Measurements from ENCODE around the gene CARHSP1.

Gene CARHSP1

DNA sequence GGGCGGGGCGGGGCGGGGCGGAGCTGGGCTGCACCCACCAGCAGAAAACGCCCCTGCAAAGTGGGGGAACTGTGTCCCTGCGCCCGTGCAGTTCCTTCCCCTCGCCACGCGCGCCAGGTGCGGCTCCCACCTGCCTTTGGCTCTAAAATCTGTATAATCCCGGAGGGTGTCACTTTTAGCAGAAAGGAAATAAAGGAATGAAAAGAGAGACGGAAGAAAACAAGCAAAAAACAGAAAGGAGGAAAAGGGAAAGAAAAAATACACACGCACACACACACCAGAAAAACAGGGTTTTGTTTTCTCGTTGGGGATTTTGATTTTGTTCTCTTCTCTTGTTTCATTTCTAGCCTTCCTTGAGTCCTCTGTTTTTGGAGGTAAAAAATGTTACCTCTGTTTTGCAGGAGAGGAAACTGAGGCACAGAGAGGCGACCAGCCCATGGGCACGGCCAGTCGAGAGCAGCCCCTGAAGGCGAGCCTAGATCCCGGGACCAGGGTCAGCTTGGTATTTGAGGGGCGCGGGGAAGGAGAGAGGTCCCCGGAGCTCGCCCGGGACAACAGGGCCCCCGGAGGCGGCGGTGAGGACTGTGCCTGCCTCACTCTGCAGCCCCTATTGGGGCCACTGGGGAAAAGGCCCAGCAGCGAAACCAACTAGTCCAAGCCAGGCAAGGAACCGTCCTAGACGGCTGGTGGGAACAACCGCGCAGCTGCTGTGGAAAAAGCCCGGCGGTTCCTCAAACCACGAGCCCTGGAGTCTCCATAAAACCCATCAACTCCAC lies 594 bp upstream of the CARHSP1 start:
- peak; percentile 29 for DNase-seq

DNA sequence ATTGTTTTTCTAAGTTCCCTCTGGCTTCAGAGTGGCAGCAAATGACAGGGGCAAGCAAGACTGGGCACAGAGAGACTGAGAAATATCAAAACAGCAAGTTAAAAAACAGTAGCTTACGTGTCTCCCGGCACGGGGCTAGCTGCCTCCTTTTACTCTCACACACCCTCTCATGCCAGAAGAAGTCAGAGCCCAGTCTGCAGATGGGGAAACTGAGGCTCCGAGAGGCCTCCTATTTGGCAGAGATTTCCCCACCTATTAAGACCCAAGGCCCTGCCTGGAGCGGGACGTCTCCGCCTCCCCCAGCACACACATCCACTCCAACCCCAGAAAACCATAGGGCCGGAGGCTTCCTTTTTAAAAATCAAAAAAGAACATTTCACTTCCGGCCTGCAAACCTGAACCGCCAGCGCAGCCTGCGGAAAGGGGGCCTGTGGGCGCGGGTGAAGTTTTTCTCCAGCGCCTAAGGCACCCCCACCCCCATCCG lies 832 bp downstream of the CARHSP1 start:
- no peak for DNase-seq

GRCh38 chr16:8867216-8867931 lies 1.4 kb downstream of the CARHSP1 start:
- peak; percentile 77 for DNase-seq

DNA sequence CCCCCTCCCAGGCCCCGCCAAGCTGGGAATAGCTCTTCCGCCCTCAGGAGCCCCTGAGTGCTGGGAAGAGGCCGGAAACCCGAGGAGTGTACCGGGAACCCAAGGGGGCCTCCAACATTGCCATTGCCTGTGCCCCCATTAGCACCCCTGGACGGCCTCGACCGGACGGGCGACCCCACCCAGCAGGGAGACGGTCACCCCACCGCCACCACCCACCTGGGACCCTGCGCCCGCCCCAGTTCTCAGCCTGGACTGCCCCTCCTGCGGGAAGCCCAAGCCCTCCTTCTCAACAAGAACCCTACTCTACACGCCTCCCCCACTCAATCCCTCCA lies 2.0 kb downstream of the CARHSP1 start:
- DNase-seq: no peak

- peak; percentile 88 for DNase-seq
These were observed 2.5 kb downstream of the CARHSP1 start for GRCh38 chr16:8866118-8866883.

- no peak for DNase-seq
These were observed 3.5 kb downstream of the CARHSP1 start for GRCh38 chr16:8865145-8865882.

DNA sequence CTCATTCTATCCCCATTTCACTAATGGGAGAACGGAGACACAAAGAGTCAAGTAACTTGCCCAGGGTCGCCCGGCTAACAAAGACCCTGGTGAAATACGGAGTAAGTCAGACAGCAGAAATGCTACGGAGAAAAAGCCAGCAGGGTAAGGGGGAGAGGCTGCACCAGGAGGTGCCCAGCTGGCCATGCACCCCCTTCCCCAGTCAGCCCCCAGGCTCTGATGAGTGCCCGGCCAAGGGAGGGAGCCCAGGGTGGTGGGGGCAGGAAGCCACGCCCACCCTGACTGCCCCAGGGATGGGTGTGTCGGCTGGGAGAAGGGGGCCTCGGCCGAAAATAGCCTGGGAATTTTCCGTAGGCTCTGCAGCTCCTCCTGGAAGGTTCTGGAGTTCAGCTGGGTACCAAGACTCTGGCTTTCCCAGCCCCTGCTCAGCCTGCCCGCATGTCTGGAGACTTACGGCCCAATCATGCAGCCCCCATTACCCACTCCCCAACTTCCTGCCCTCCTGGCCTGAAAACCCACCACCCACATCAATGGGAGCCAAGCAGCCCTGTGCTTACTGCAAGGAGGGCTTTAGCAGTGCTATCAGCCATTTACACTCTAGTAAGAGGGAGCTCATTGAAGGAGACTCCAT lies 4.2 kb downstream of the CARHSP1 start:
- no peak for DNase-seq

GRCh38 chr16:8863594-8864424 lies 5.0 kb downstream of the CARHSP1 start:
- peak; percentile 40 for DNase-seq

DNA sequence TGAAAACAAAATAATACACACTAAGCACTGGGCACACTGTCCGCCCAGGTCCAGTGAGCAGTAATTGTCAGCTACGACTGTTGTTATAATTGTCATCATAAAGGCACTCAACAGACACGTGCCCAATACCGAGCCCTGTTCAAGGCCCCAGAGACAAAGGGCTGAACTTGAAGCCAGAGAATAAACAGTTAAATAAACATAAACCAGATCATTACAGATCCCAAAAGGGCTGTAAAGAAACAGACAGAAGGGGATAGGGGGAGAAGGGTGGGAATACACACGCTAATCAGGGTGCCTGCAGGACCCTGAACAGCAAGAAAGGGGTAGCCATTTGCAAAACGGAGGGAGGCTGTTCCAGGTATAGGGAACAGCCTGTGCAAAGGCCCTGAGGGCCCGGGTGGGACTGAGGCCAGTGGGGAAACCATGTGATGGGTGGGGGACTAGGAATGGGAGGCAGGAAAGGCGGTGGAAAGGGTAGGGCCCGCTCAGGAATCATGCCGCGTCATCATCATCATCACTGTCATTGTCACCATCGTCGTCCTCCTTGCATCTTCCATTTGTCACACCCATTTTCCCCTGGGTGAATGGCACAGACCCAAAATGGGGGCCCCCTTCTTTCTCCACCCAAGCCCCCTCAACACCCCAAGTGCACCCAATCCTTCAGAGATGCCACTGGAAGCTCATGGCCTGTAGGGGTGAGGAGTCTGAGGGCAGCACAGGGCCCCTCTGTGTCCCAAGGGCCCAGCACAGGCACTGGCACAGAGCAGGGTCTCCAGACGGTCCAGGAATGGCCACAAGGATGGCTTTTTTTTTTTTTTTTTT lies 6.3 kb downstream of the CARHSP1 start:
- DNase-seq: no peak

DNA sequence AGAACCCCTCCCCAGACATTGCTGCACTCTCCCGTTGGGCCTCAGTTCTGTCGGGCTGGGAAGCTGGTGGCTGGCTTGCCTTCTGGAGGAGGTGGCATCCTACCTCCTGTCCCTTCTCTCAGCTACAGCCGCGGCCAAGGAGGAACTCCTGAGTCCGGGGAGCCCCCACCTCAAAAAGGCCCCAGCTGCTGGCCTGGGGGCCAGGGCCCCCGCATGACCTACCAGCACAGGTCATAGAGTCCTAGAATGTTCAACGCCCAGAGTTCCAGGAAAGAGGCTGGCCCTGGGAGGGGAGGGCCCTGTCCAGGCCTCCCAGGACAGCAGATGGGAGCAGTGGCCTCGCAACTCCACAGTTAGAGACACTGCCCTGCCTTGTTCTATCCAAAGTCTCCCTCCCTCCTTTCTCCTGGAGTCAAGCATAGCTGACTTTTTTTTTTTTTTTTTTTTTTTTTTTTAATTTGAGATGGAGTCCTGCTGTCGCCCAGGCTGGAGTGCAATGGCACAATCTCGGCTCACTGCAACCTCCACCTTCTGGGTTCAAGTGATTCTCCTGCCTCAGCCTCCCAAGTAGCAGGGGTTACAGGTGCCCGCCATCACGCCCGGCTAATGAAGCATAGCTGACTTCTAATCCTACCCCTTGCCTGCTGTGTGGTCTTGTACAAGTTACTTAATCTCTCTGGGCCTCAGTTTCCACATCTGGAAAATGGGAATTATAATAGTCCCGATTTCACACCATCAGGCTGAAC lies 7.1 kb downstream of the CARHSP1 start:
- no peak for DNase-seq

GRCh38 chr16:8859913-8860881 lies 8.6 kb downstream of the CARHSP1 start:
- no peak for DNase-seq

- no peak for DNase-seq
These were observed 9.6 kb downstream of the CARHSP1 start for GRCh38 chr16:8858994-8859912.

- DNase-seq: no peak
These were observed 12.8 kb downstream of the CARHSP1 start for GRCh38 chr16:8855972-8856371.

DNA sequence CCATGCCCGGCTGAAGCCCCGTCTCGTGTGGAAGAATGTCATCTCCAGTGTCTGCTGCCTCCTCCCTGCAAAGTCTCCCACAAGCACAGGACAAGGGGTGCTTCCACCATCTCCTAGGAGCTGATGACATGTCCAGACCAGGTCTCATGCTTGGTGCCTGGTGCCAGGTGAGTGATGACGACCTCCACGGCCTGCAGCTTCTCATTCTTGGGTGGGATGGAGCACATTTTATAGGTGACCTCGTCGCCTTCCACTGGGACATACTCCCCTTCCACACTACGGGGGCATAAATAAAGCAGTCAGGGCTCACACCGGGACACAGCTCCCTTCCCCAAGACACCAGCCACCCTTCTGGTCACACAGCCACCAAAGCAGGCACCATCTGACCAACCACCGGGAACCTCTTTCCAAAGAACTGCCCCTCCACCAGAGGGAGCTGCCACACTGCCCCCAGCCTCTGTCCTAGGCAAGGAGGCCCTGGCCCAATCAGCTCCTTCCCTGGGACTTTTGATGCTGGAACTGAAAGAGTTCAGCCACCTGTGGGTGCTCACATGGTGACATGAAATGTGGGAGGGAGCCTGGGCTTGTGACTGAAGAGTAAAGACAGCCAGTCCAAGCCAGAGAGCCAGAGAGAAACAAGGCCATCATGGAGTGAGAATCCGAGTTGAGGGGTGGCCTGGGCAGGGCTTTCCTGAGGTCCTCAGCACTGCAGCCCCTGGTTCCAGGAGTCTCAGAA lies 13.6 kb downstream of the CARHSP1 start:
- no peak for DNase-seq

- DNase-seq: peak; percentile 22
These were observed 14.4 kb downstream of the CARHSP1 start for GRCh38 chr16:8854298-8854948.

GRCh38 chr16:8853611-8854010 lies 15.2 kb downstream of the CARHSP1 start:
- no peak for DNase-seq

Data from NCI-H69 (cell line).